GM19351 (cell line): ENCODE measurements around the gene LBHD2.

ENCODE experiments used
- ATAC-seq: cut with Tn5 transposase; IDR thresholded peaks from one replicate; pipeline ENCODE4 v1.9.1; 2021; ENCODE audit warnings: mild to moderate bottlenecking, moderate library complexity; ENCODE audit not compliant: unreplicated experiment

LBHD2 gene

DNA sequence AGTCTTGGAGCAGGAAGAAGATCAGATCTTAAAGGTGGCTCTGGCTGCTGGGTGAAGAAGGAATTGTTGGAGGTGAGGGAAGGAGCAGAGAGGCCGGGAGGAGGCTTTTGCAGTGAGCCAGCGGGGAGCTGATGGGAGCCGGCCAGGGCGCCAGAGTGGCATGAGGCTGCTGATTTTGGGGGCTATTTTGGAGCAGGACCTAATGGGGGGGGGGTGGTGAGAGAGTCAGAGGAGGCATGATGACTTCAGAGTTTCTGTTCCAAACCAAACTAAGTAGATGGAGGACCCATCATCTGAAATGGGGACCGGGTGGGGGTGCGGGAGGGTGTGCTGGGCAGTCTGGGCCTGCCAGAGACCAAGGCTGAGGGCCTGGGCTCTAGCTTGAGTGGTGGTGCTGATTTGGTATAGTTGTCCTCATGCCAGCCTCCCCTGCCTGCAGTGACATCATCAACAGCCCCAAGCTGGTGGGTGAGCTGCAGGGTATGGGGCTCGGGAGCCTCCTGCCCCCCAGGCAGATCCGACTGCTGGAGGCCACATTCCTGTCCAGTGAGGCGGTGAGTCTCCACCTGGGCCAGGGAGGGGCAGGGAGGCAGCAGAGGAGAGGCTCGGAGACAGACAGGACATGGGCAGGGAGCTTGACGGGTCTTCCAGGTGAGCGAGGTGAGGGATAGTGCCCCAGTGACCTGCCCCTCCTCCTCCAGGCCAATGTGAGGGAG lies 45.4 kb downstream of the LBHD2 start:
- ATAC-seq, result no peak

DNA sequence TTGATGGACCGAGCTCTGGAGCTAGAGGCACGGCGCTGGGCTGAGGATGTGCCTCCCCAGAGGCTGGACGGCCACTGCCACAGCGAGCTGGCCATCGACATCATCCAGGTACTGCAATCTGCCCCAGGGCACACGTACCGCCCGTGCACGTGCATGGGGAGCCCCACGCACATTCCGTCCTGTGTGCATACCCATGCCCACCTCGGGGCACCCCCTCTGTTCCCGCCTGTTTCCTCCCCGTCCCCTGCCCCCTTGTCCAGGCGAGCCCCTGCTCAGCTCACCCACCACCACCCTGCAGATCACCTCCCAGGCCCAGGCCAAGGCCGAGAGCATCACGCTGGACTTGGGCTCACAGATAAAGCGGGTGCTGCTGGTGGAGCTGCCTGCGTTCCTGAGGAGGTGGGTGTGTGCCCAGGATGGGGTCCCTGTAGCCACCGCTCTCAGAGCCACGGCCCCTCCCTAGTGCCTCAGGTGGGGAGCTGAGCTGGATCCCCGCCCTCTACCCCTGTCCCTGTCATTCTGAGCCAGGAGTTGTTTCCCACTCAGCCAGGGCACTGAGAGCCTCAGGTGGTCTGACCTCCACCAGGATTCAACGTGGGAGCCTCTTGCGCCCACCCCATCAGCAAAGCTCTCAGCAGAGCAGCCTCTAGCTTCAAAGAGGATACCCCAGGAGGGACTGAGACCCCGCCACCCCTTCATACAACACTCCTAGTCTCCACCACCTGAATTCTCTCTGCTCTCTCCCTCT lies 46.2 kb downstream of the LBHD2 start:
- ATAC-seq, result no peak

DNA sequence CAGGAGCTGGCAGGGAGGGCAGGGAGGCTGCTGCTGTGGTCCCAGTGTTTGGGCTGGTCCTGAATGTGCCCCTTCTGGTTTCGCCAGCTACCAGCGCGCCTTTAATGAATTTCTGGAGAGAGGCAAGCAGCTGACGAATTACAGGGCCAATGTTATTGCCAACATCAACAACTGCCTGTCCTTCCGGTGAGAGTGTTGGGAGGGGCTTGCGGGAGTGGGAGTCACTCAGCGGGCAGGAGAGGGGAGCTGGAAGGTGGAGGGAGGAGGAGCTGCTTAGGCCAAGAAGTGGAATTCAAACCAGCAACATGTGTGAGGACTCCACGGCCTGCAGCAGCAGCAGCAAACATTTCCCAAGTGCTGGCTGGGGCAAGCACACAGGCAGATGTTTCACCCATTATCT lies 47.0 kb downstream of the LBHD2 start:
- ATAC-seq, result no peak

DNA sequence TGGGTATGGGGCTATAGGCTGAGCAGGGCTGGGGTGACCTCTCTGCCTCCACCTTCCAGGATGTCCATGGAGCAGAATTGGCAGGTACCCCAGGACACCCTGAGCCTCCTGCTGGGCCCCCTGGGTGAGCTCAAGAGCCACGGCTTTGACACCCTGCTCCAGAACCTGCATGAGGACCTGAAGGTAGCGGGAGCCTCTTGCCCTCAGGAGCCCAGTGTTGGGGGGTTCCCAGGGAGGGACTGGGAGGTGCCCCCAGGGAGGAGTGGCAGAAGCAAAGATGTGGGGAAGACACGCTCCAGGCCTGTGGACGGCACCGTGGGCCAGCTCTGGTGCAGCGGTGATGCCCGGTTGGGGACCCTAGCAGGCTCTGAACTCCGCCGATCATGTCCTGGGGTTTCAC lies 47.6 kb downstream of the LBHD2 start:
- ATAC-seq, result no peak

DNA sequence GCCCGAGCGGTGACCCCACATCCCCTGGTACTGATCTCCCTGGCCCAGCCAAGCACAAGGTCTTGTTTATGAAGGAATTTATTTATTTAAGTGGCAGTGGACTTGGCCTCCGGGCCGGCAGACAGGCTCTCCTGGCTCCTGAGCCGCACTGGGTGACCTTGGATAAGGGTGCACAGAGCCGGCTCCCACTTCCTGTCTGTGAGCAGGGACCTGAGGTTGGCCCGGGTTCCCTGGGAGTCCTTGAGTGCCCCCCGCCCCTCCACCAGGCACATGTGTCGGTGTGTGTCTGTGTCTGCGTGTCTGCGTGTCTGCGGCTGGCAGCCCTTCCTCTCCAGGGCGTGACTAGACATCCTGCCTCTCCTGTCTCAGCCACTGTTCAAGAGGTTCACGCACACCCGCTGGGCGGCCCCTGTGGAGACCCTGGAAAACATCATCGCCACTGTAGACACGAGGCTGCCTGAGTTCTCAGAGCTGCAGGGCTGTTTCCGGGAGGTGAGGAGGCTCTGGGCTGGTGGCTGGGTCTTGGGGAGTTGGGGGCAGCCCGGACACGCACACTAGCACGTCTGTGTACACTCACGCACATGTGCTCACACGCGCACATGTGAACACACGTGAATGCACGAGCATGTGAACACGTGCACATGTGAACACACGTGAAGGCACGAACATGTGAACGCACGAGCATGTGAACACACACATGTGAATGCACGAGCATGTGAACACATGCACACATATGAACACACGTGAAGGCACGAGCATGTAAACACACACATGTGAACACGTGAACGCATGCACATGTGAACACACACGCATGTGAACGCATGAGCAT lies 48.6 kb downstream of the LBHD2 start:
- no peak for ATAC-seq

DNA sequence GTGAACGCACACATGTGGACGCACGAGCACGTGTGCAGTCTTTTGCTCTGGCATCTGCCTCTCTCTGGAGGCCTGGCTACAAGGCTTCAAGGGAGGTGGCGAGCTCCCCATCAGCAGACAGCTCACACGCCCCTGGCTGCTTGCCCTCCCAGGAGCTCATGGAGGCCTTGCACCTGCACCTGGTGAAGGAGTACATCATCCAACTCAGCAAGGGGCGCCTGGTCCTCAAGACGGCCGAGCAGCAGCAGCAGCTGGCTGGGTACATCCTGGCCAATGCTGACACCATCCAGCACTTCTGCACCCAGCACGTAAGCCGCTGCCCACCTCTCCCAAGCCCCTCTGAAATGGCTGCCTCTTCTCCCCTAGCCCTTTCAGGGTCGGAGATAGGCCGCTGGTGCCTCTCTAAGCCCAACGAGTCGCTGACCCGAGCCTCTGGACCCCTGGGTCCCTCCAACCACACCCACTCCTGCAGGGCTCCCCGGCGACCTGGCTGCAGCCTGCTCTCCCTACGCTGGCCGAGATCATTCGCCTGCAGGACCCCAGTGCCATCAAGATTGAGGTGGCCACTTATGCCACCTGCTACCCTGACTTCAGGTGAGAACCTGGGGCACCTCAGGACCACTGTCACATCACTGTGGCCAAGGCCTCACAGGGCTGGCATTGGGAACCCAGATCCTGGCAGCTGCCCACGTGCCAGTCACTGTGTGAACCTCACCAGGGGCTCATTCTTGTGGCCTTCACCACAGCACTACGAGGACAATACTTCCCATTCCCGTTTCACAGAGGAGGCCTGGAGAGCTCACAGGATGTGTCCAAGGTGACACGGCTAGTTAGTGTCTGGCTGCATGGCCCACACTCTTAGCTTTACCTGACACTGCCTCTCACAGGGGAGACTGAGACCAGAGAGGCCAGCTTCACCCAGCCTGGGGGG lies 49.5 kb downstream of the LBHD2 start:
- no peak for ATAC-seq

DNA sequence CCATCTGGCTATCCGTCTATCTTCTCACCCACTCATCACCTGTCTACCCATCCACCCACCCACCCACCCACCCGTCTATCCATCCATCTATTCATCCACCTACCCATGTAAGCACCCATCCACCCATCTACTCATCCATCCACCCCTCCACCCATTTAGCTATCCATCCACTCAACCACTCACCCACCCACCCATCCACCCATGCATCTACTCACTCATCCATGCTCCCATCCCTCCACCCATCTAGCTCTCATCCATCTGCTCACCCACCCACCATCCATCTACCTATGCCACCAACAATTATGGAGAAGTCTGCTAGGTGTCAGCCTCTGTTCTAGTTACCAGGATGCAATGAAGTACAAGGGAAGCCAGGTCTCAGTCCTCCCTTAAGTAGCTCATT lies 50.4 kb downstream of the LBHD2 start:
- ATAC-seq, result no peak

DNA sequence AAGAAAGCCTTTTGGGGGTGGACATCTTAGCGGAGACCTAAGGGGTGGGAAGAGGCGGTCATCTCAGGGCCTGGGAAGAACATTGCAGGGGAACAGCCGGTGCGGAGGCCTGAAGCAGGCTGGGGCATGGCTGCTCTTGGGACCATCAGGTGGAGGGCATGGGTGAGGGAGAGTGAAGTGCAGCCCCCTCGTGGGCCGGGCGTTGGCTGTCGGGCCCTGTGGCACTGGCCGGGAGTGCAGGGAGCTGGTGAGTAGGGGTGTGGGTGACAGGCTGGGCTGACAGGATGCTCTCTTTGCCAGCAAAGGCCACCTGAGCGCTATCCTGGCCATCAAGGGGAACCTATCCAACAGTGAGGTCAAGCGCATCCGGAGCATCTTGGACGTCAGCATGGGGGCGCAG lies 50.9 kb downstream of the LBHD2 start:
- ATAC-seq, result no peak

DNA sequence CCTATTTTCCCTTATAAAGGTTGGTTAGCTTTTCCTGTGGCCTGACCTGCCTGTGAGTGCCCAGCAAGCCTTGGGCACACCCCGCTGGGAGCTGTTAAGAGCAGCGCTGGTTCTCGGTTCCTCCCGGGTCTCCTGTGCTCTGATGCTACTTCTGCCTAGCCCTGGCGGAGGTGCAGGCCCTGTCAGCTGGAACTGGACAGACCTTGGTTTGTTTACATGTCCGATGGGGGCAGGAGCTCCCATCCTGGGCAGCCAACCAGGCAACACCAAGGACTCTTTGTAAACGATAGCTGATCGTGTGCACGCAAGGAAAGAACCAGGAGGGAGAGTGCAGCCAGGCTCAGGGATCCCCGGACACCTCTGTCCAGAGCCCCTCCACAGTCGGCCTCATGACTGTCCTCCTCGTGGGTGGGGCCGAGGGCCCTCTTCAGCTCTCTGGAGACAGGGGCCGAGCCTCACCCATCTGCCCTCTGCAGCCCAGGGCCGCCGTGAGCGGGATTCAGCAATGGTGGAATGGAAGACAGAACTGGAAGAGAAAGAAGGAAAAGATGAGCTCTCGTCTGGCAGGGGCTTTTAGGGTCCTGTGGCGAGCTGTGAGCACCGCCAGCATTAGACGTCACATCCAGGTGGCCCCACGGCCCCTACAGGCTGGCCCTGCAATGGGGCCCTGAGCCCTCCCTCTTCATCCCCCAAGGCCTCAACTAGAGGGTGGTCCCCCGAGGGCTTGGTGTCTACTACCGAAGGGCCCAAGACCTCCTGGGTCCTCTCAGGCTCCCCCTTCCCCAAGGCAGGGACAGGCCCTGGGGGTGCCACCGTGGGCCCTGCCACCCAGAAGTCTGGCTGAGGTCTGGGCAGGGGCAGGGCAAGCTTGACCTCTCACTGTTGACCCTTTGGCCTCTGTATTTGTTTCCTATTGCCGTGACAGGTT lies 51.6 kb downstream of the LBHD2 start:
- ATAC-seq, result no peak

DNA sequence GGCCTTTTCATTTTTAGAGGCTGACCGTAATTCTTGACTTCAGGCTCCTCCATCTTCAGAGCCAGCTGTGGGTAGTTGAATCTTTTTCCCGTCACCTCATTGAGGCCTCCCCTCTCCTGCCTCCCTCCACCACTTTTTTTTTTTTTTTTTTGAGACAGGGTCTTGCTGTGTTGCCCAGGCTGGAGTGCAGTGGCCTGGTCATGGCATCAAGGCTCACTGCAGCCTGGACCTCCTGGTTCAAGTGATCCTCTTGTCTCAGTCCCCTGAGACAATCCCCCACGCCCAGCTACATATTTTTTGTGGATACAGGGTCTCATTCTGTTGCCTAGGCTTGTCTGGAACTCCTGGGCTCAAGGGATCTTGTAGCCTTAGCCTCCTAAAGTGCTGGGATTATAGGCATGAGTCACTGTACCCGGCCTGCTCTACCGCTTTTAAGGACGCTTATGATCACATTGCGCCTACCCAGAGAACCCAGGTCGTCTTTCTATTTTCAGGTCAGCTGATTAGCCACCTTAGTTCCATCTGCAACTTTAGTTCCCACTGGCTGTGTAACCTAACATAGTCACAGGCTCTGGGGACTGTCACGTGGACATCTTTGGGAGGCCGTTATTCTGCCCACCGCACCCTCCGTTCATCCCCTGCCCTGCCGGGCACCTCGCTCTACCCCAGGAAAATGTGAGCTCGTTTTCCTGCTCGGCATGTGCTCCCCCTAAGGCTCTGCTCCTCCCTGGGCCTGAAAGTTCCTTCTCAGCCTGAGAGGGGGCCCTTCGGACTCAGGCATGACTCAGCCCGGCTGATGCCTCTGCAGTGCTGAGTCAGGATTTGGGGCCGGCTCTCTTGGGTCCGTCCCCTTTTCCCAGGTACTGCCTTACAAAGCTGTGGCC lies 52.6 kb downstream of the LBHD2 start:
- ATAC-seq, result no peak

DNA sequence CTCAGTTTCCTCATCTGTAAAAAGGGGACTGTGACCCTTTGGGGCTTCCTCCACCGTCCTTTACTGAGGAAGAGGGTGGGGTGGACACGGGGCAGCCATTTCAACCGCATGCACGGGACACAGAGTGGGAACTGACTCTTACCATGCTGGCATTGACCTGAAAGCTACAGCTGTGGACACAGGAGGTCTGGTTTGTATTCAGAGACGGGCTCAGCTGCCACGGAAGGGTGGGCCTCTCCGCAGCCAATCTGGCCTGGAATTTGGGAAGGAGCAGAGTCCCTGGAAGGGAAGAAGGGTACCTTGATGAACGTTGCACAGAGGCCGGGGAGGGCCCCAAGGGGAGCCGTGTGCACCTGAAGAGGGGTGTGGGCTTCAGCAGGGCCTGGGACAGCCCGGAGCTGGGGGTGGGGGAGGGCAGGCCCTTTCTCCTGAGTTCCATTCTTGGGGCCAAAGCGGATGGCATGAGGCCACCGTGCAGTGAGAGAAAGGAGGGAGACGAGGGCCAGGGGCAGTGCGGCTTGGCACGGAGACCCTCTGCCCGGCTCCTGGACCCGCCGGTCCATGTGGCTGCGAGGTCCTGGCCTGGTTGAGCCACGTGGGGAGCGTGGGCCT lies 53.8 kb downstream of the LBHD2 start:
- no peak for ATAC-seq

DNA sequence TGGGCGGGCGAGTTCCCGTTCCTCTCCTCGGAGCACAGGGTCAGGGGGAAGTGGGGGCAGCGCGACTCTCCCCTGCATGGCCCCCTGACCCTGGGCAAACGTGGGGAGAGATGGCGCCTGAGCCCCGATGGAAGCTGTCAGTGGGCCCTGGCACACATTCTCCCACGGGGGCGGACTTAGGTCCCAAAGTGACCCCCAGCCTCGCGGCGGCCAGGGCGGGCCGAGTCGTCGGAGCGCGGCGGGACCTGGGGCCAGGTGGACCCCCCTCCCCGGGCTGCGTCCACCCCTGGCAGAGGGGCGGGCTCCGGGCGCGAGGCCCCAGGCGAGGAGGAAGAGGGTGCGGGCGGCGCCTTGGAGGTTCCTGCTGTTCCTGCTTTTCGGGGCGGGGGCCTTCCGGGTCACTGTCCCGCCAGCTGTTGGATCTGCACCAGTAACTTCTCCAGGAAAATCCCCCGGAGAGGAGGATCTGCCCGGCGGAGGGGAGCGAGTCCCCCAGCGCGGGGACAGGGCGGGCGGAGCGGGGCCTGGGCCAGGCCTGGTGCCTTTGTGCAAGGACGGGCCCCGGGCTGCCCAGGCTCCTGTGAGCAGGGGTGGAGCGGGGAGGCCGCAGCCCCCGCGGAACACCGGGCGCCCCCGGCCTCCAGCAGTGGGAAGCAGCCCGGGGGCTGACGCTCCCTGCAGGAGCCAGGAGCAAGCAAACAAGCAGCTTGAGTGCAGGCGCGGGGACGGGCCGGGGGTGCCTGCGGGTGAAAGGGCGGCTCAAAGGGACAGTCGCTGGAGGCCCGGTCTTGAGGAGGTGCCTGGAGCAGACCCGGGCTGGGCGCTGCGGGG lies 54.5 kb downstream of the LBHD2 start:
- ATAC-seq, result no peak

DNA sequence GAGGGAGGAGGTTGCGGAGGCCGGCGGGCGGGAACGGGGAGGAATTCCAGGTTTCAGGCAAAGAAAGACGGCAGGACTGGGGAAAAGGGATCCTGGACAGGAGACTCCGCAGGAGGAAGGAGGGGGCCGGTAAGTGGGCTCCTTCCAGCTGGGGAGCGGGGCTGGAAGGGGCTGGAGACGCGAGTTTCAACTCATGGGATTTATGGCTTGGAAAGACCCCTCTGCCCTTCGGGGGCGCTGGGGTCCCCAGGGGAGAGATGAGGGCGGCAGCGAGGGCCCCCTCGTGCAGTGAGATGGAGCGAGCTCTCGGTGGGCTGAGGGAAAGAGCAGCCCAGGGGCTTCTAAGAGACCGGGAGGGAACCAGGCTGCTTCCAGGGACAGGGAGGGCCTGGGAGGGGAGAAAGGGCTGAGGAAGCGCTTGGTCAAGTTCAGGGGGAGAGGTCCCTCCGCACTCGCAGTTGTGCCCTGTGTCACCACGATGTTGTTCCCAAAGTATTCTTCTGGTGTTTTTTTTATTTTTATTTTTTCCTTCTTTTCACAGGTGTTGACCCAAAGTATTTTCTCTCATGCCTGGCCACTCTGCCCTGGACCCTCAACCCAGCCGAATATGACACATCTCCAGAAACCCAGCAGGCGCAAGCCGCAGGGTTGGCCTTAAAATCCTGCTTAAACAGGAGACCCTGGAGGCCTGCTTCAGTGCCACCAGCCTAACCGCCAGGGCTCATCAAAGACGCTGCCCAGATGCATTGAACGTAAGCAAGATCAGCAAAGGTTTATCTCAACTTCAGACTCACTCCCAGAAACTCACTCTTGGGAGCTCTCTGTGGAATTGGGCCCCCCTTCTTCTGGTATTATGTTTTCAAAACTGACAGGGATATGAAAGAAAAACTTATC lies 55.4 kb downstream of the LBHD2 start:
- ATAC-seq, result no peak
